DMS153 treated with DMSO at 0.1 percent for 48 hours (cell line): Measurements from ENCODE around the gene GPR22.

ENCODE experiments used
- DNase-seq: peaks from one replicate; lab custom pipeline; 2025; ENCODE audit not compliant: unreplicated experiment; lab: John Stamatoyannopoulos, UW

GPR22 gene

GRCh38 chr7:107474104-107474521, 4.3 kb downstream of the GPR22 start:
- DNase-seq: no peak

- no peak for DNase-seq
Measured at GRCh38 chr7:107479303-107479702, 9.4 kb downstream of the GPR22 start.

GRCh38 chr7:107480932-107481331, 11.1 kb downstream of the GPR22 start:
- DNase-seq: no peak

GRCh38 chr7:107482571-107482970, 12.7 kb downstream of the GPR22 start:
- DNase-seq: no peak

GRCh38 chr7:107486041-107486440, 16.2 kb downstream of the GPR22 start:
- DNase-seq: no peak

GRCh38 chr7:107492875-107493274, 23.0 kb downstream of the GPR22 start:
- no peak for DNase-seq

DNA sequence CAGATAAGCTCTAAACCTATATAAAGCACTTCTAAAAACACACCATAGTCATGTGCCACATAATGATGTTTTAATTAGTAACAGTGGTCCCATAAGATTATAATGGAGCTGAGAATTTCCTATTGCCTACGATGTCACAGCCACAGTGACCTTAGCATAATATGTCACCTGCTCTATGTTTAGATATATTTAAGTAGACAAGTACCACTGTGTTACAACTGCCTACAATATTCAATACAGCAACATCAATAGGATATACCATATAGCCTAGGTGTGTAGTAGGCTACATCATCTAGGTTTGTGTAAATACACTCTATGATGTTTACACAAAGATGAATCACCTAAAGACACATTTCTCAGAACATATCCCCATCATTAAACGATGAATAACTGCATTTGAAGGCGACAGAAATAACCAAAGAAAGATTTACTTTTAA, 24.5 kb downstream of the GPR22 start:
- DNase-seq: peak; percentile 14

DNA sequence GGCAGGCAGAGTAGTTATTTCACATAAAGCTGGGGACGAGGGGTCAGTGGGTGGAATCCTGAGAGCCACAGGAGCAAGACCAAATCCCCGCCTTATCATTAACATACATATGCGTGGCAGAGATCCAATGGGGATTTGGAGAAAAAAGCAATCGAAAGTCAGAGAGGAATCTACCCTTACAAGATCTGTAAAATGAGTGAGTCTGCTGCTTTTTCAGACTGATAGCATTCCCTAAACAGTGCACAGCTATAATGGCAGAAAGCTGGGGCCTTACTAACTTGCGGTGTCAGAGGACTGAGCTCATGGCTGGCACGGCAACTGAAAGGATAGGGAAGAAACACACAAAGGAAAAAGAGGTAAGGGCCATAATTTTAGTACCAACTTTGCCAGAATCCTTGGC, 25.0 kb downstream of the GPR22 start:
- DNase-seq: no peak

DNA sequence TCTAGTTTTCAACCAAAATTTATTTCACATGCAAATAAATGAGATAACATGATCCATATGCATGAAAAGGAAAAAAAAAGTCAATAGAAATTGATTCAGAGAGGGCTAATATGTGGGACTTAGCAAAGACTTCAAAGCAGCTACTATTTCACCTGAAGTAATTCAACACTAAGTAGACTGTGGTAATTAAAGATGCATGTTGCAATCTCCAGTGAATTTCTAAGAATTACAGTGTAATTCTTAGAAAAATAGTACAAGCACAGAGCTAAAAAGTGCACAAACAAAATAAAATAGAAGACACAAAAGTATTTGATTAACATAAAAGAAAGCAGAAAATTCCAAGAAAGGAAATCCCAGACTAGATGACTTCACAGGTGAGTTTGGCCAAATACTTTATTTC, 25.7 kb downstream of the GPR22 start:
- DNase-seq: no peak

GRCh38 chr7:107499731-107500130, 29.9 kb downstream of the GPR22 start:
- DNase-seq: no peak

DNA sequence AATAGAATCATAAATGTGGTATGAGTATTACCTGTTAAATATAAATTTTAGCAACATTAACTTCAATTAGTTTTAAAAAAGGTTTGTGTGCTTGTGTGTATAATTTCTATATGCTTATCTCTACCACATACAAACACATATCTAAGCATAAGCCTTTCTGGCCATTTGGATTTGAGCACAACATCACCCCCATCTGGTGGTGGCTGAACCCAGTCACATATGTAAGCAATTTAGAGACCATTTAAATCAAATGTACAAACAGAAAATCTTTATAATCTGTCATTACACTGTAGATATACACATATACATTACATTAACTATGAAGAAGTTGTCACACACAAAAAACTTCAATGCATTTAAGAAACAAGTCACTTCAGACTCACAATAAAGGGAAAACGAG, 31.7 kb downstream of the GPR22 start:
- peak; percentile 10 for DNase-seq

- no peak for DNase-seq
Measured at GRCh38 chr7:107502154-107502553, 32.3 kb downstream of the GPR22 start.

GRCh38 chr7:107502797-107503196, 32.9 kb downstream of the GPR22 start:
- DNase-seq: no peak

DNA sequence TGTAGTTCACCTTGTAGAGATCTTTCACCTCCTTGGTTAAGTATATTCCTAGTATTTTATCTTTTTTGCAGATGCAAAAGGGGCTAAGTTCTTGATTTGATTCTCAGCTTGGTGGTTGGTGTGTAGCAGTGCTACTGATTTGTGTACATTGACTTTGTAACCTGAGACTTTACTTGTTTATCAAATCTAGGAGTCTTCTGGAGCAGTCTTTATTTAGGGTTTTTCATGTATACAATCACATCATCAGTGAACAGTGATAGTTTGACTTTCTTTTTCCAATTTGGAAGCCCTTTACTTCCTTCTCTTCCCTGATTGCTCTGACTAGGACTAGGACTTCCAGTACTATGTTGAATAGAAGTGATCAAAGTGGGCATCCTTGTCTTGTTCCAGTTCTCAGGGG, 33.8 kb downstream of the GPR22 start:
- no peak for DNase-seq

DNA sequence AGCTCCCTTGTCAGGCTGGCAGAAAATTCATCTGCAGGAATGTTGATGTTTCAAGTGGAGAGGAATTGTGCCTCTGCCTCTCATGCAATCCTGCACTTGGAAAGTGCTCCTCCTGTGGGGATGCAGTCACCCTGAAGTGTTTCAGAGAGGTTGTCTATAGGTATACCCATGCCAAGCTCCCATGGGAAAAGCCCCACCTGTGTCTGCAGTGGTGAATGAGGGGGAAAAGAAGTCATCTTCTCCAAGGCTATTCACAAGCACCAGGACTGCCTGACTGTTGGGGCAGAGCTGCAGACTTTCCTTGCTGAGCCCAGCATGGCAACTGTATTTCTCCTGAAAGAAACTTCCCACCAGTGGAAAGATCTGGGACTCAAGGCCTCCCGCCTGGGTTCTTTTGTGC, 35.5 kb downstream of the GPR22 start:
- DNase-seq: no peak

DNA sequence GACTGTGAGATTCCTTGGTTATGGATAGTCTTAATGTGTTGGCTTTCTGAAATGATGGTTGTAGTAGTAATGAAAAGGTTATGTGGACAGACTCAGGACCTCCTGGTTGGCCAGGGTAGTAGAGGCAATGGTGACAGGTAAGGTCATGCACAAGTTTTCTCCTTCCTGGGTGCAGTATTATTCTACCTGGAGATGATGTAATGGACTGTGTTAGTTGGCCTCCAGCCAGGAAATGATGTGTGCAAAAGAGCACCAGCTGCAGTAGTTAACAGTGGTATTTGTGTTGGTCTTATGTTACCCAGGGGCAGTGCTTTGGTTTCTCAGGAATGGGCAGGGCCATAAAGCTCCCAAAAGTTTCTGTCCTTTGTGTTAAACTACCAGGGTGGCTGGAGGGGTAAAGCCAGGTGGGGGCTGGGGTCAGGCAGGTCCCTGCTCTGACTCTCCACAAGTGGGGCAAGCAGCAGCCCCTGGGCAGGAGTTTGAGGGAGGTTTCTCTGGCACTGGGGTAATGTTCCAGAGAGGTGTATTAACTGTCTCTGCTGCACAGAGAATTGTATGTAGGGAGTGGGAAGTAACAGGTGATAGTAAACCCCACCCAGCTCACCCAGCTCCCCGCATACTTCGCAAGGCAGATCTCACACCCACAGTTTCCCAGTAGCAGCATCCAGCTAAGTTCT, 36.3 kb downstream of the GPR22 start:
- peak; percentile 88 for DNase-seq

DNA sequence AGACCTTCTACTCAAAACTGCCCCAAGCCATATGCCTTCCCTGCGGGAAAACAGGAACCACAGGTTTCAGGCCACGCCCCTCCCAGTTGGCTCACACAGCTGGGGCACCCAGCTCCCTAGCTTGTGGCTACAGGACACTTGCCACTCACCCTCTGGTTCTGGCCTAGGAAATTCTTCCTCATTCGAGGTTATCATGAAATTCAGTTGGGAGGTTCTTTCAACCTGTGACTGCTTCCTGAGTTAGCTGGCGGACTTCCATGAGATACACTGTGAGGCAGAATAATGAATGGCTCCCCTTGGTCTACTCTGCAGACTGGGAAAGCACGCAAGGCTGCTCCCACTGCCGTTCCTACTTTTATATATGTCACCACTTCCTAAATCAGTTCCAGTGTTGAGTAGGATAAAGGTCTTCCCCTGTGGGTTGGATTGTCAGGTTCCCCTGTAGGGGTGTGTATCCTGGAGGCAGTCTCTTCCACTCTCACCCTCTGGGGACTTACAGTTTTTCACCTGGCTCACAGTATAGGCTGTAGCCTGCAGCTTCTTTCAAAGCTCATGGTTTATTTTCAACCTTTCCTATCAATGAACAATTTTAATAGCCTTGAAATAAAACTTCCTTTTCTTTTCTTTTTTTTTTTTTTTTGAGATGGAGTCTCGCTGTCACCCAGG, 37.0 kb downstream of the GPR22 start:
- peak; percentile 37 for DNase-seq
